AML-193 (cell line): Measurements from ENCODE around the gene PTPN20.

Source experiments
- DNase-seq, 2 experiments: peaks; one replicate each; lab custom pipeline; 2025; lab: John Stamatoyannopoulos, UW

PTPN20 gene

GRCh38 chr10:47049056-47049851 lies 138.0 kb downstream of the PTPN20 start:
- DNase-seq = no peak

- DNase-seq = no peak
These were observed 138.7 kb downstream of the PTPN20 start for GRCh38 chr10:47049906-47050305.

GRCh38 chr10:47050618-47051455 lies 139.6 kb downstream of the PTPN20 start:
- no peak for DNase-seq

- DNase-seq = no peak
These were observed 140.6 kb downstream of the PTPN20 start for GRCh38 chr10:47051741-47052238.
